HG03097 (cell line): ENCODE data around the gene DAB2IP.
"Not testable (repeated sequence)": the region's sequence is repeated elsewhere in the genome, so short reads cannot be mapped to it uniquely, and the experiment has no call there.

ENCODE experiments used
- ATAC-seq: cut with Tn5 transposase; IDR thresholded peaks from one replicate; pipeline ENCODE4 v1.9.1; 2021; ENCODE audit not compliant: unreplicated experiment, low FRiP score

The DAB2IP gene

GRCh38 chr9:121782514-121783110 is 131.2 kb downstream of the DAB2IP start:
- ATAC-seq: no peak

GRCh38 chr9:121783111-121783510 is 131.7 kb downstream of the DAB2IP start:
- no peak for ATAC-seq

- no peak for ATAC-seq
Observed at GRCh38 chr9:121783521-121784507, 132.4 kb downstream of the DAB2IP start.

- no peak for ATAC-seq
Observed at GRCh38 chr9:121784731-121785411, 133.4 kb downstream of the DAB2IP start.

DNA sequence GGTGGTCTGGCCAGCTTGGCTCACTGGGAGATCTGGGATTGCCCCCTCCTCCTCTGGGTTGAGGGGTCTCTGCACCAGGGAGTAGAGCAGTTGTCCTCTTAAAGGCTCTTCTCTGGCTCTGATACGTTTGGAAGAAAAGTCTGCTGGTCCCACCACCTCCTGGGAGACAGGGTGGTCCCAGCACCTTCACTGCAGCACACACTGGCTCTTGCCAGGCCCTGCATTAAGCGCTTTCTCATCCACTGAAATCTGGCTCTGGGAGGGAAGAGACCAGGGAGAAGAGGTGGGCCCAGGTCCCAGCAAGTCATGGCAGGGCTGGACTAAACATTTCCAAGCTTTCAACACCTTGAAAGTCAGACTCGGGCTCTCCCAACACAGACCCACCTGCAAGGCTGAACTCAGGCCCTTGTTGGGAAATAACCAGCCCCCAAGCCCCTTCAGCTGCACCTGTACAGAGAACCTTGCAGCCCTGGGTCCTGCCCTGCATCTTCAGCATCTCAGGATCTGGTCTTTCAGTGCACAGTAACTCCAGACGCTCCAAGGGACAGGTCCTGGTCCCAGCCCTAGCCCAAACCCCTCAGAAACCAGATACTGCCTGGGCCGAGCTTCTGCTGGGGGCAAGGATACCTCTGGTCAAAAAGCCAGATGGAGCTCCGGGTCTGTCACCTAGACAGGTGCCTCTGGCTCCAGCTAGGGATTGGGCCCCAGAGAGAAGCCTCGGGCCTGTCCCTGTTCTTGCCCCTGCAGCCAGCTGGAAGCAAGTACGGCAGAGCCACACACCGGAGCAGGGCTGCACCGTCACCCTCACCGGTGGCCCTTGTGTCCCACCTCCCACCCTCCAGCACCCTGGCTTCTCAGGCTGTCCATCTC is 134.5 kb downstream of the DAB2IP start:
- no peak for ATAC-seq

- ATAC-seq: no peak
Observed at GRCh38 chr9:121786543-121786948, 135.1 kb downstream of the DAB2IP start.

- ATAC-seq: no peak
Observed at GRCh38 chr9:121786998-121787422, 135.6 kb downstream of the DAB2IP start.

DNA sequence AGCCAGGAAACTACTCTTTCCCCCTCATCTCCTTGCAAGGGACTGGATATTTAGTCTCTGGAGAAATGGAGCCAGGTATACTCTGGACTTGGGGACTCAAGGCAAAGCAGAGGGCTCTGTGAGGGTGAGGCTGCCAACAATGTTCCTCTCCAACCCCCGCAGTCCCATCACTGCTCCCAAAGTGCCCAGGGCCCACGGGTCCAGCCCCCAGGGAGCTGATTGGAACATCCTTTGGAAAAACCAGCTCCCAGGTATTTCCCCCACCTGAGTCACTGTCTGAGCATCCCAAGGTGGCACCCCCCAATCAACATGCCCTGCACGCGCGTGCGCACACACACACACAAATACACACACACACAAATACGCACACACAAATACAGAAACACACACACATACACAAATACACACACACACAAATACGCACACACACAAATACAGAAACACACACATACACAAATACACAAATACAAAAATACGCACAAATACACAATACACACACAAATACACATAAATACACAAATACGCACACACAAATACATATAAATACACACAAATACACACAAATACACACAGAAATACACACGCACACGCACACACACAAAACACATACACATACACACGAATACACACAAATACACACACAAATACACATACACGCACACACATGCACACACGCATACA is 137.4 kb downstream of the DAB2IP start:
- no peak for ATAC-seq

DNA sequence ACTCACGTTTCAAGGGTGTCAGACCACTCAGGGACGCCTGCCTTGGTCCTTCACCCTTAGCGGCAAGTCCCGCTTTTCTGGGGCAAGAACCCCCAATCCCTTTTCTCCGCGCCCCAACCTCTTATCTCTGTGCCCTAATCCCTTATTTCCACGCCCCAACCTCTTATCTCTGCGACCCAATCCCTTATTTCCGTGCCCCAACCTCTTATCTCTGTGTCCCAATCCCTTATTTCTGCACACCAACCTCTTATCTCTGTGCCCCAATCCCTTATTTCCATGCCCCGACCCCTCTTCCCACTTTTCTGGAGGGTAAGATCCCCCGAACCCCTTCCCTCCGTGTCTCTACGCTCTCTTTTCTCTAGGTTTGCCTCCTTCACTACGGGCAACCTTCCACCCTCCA is 139.4 kb downstream of the DAB2IP start:
- ATAC-seq: no peak

DNA sequence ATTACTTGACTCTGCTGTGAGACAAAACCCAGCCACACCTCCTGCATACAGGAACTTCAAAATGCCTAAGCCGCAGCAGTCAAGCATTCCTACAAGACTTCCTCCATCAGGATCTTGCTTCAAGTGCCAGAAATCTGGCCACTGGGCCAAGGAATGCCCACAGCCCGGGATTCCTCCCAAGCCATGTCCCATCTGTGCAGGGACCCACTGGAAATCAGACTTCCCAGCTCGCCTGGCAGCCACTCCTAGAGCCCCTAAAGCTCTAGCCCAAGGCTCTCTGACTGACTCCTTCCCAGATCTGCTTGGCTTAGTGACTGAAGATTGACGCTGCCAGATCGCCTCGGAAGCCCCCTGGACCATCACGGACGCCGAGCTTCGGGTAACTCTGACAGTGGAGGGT is 141.0 kb downstream of the DAB2IP start:
- ATAC-seq: not testable (repeated sequence)

- ATAC-seq: not testable (repeated sequence)
Observed at GRCh38 chr9:121794334-121794733, 142.9 kb downstream of the DAB2IP start.

GRCh38 chr9:121797081-121797480 is 145.6 kb downstream of the DAB2IP start:
- no peak for ATAC-seq

DNA sequence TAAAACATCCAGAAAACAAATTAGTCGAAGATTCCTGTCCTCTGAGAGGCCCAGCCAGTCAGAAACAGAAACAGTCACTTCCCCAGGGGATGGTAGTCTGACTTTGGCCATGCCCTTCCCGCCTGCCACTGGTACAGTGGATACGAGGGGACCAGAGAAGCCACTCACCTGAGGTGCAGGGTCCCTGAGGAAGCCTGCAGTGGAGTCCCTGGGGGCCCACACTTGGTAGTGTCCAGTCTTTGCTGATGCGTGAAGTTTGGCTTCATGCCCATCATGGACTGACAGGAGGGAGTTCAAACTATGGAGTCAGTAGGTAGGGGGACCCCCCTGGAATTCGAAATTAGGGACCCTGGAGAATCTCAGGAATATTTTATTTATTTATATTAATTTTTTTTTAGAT is 147.5 kb downstream of the DAB2IP start:
- no peak for ATAC-seq

- no peak for ATAC-seq
Observed at GRCh38 chr9:121800376-121800775, 148.9 kb downstream of the DAB2IP start.

- no peak for ATAC-seq
Observed at GRCh38 chr9:121801579-121801978, 150.1 kb downstream of the DAB2IP start.

- no peak for ATAC-seq
Observed at GRCh38 chr9:121802753-121803152, 151.3 kb downstream of the DAB2IP start.

GRCh38 chr9:121807069-121807822 is 155.8 kb downstream of the DAB2IP start:
- ATAC-seq: no peak

- no peak for ATAC-seq
Observed at GRCh38 chr9:121807823-121808278, 156.4 kb downstream of the DAB2IP start.

- no peak for ATAC-seq
Observed at GRCh38 chr9:121808781-121809180, 157.3 kb downstream of the DAB2IP start.
